HUDEP-2 (cell line): ENCODE data around the gene ARID3B.
"Not testable (repeated sequence)": the region's sequence is repeated elsewhere in the genome, so short reads cannot be mapped to it uniquely, and the experiment has no call there.

ENCODE experiments used
- DNase-seq, 76 experiments: peaks; one replicate each; lab custom pipeline; 2025; ENCODE audit not compliant: unreplicated experiment in 76 of 76; lab: John Stamatoyannopoulos, UW

ARID3B gene

GRCh38 chr15:74540761-74541493 lies at the start of gene ARID3B:
TSS of gene ARID3B (plus strand) at chr15:74541220. CDS start at chr15:74543937, 2,717 bp downstream.
- peak in 75 of 76 experiments; percentile 24 to 97 (median 94) for DNase-seq

- DNase-seq: no peak
Measured at GRCh38 chr15:74496648-74497047, 44.4 kb upstream of the ARID3B start.

- DNase-seq: no peak
Measured at GRCh38 chr15:74497584-74497983, 43.4 kb upstream of the ARID3B start.

- DNase-seq: no peak
Measured at GRCh38 chr15:74499366-74499765, 41.7 kb upstream of the ARID3B start.

GRCh38 chr15:74500401-74500800 lies 40.6 kb upstream of the ARID3B start:
- no peak for DNase-seq

GRCh38 chr15:74502301-74502700 lies 38.7 kb upstream of the ARID3B start:
- DNase-seq: no peak

GRCh38 chr15:74504418-74504817 lies 36.6 kb upstream of the ARID3B start:
- DNase-seq: no peak

GRCh38 chr15:74504836-74505235 lies 36.2 kb upstream of the ARID3B start:
- no peak for DNase-seq

- no peak for DNase-seq
Measured at GRCh38 chr15:74505837-74506514, 35.0 kb upstream of the ARID3B start.

- DNase-seq: no peak
Measured at GRCh38 chr15:74506515-74506840, 34.5 kb upstream of the ARID3B start.

GRCh38 chr15:74511583-74511982 lies 29.4 kb upstream of the ARID3B start:
- no peak for DNase-seq

- not testable (repeated sequence) for DNase-seq
Measured at GRCh38 chr15:74514059-74514458, 27.0 kb upstream of the ARID3B start.

- no peak for DNase-seq
Measured at GRCh38 chr15:74517096-74517495, 23.9 kb upstream of the ARID3B start.

GRCh38 chr15:74519311-74519710 lies 21.7 kb upstream of the ARID3B start:
- no peak for DNase-seq

- no peak for DNase-seq
Measured at GRCh38 chr15:74520407-74520806, 20.6 kb upstream of the ARID3B start.

GRCh38 chr15:74523982-74524381 lies 17.0 kb upstream of the ARID3B start:
- no peak for DNase-seq

- no peak for DNase-seq
Measured at GRCh38 chr15:74525309-74525708, 15.7 kb upstream of the ARID3B start.

- DNase-seq: no peak
Measured at GRCh38 chr15:74525945-74526344, 15.1 kb upstream of the ARID3B start.

GRCh38 chr15:74528876-74529275 lies 12.1 kb upstream of the ARID3B start:
- no peak for DNase-seq

- DNase-seq: no peak
Measured at GRCh38 chr15:74529921-74530320, 11.1 kb upstream of the ARID3B start.

GRCh38 chr15:74530771-74531143 lies 10.3 kb upstream of the ARID3B start:
- DNase-seq: no peak

- DNase-seq: no peak
Measured at GRCh38 chr15:74531144-74531811, 9.7 kb upstream of the ARID3B start.
